Myocyte (in vitro differentiated cells): Measurements from ENCODE around the gene KREMEN1. TPM values are rescaled to one million over a fixed set of nuclear protein-coding genes. Genes with fewer than 3 reads are reported as not detected.
"Not testable (repeated sequence)": the region's sequence is repeated elsewhere in the genome, so short reads cannot be mapped to it uniquely, and the experiment has no call there.

Experiments used
- DNase-seq: peaks from one replicate; pipeline ENCODE4 v3.0.0-alpha.2; 2012; ENCODE audit warnings: low read depth
- polyA plus RNA-seq: library from polyadenylated mRNA; unstranded; fragments of >200 nt; gene quantifications from one replicate; pipeline ENCODE4 v1.2.1, GENCODE V29; 2012; ENCODE audit warnings: missing spikeins
- total RNA-seq: library from RNA; depleted of rRNA; stranded (reverse); fragments of >200 nt; gene quantifications from 2 replicates; pipeline ENCODE4 v1.2.3, GENCODE V29; 2014

Gene KREMEN1, protein sequence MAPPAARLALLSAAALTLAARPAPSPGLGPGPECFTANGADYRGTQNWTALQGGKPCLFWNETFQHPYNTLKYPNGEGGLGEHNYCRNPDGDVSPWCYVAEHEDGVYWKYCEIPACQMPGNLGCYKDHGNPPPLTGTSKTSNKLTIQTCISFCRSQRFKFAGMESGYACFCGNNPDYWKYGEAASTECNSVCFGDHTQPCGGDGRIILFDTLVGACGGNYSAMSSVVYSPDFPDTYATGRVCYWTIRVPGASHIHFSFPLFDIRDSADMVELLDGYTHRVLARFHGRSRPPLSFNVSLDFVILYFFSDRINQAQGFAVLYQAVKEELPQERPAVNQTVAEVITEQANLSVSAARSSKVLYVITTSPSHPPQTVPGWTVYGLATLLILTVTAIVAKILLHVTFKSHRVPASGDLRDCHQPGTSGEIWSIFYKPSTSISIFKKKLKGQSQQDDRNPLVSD
- total RNA-seq = 78.1 and 84.1 TPM in 2 replicates
- polyA plus RNA-seq = 34.6 TPM

DNA sequence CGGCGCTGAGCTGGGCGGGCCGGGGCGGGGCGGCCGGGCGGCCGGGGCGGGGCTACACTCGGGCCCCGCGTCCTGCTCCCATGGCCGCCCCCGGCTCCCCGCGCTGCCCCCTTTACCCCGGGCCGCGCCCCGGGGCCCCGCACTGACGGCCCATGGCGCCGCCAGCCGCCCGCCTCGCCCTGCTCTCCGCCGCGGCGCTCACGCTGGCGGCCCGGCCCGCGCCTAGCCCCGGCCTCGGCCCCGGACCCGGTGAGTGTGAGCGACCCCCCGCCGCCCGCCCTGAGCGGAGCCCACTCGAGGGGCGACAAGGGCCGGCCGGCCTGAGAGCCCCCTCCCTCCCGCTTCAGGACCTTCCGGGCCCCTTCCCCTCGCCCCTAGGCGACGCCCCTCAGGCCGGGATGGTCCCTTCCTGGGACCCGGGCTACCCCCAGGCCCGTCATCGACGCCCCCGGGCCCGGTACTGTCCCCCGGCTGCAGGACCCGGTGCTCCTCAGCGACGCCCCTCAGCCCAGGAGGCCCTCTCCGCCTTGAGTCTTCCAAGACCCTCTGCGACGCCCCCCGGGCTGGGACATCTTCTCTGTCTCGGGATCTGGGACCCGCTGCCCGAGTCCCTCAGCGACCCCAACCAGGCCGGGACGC is at the start of gene KREMEN1:
Gene KREMEN1 (plus strand): TSS at position 57 of the 639 bp plus-strand sequence. CDS start 96 bp downstream, at position 153.
- DNase-seq = no peak

DNA sequence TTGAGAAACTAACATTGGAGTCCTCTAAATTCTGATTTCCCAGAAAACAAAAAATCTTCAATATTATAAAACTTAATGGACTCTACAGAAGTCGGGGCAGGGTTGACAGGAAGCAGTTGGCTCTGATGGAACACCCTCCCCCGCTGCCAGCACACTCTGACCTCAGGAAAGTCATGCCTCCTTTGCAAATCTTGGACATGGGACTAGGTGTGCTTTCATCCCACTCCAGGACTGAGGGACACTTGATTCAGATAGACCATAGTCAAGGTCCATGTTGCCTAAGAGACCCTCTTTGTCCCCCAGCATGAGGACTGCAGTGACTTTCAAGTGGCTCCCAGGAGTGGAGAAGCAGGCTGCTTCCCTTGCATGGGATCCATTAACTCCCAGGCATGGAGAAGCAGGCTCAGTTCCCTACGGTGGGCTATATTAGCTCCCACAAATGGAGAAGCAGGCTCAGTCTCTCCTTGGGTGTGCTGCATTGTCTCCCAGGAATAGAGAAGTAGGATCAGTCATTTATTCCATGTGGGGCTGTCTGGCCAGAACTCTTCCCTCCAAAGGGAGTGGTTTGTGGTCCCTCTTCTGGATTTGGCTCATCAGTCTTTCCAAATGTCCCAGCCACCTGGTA is 49.6 kb upstream of the KREMEN1 start:
- no peak for DNase-seq

GRCh38 chr22:29026579-29026978 is 46.3 kb upstream of the KREMEN1 start:
- DNase-seq = no peak

DNA sequence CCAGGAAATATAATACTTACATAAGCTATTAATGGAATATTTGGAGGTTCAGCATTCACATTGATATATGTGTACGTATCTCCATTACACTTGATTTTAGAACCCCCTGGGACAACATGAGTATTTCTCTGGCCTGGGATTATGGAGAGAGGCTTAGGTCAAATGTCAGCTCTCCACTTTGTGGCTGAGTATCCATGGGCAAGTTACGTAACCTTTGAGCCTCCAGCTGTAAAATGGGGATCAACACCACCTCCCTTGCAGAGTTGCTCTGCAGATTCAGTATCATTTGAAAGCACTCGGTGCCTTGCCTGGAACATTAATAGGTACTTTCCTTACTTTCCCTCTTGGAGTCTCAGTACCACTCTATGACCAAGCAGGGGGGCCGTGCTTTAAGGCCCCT is 44.4 kb upstream of the KREMEN1 start:
- no peak for DNase-seq

DNA sequence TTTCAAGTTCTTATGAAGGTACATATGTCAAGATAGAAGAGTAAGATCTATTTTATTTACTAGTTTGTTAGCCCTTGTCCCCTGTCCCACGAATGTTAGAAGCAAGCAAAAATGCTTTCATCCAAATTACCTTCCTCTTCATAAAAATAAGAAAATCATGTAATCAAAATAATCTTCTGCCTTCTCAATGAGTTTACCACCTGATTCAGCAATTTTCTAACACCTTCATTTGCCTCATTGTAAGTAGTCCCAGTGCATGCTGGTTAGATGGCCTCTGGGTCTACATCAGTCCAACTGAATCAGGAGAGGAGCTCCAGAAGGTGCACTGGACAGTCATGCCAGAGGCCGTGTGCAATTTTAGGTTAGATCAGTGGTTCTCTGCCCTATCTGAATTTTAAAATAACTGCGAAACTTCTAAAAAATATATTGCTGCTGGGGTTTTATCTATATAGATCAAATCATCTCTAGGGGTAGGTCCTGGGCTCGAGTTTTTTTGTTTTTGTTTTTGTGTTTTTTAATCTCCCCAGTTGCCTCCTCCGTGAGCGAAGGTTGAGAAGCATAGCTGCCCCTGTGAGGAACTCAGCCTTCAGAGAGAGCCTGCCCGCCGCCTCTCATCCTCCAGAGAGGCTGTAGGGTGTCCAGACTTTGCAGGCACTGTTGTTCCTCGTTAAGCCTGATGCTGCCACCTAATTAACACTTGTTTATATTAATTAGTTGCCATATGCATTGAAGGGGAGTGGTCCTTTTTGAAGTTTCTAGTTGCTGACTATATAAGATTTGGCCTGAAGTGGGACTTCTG is 43.4 kb upstream of the KREMEN1 start:
- DNase-seq = no peak

GRCh38 chr22:29030016-29030617 is 42.7 kb upstream of the KREMEN1 start:
- no peak for DNase-seq

- DNase-seq = peak; percentile 92
Observed at GRCh38 chr22:29030618-29031226, 42.1 kb upstream of the KREMEN1 start.

- DNase-seq = peak; percentile 95
Observed at GRCh38 chr22:29031227-29032011, 41.4 kb upstream of the KREMEN1 start.

GRCh38 chr22:29032014-29032475 is 40.8 kb upstream of the KREMEN1 start:
- no peak for DNase-seq

DNA sequence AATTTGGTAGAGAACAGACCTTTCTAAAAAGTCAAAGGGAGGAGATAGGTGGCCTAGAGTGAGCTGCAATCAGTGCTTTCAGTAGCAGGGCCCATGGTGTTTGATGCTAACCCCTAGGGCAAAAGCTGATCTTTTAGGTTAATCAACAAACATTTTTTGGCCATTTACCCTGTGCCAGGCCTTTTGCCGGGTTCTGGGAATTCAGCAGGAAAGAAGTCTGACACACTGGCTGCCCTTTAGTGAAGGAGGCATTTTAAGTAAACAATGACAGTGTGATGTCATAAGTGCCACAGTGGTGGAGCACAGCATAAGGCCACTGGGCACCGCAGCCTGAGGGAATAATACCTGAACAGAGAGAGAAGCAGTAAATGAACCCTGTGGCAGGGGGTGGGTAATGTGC is 40.3 kb upstream of the KREMEN1 start:
- no peak for DNase-seq

DNA sequence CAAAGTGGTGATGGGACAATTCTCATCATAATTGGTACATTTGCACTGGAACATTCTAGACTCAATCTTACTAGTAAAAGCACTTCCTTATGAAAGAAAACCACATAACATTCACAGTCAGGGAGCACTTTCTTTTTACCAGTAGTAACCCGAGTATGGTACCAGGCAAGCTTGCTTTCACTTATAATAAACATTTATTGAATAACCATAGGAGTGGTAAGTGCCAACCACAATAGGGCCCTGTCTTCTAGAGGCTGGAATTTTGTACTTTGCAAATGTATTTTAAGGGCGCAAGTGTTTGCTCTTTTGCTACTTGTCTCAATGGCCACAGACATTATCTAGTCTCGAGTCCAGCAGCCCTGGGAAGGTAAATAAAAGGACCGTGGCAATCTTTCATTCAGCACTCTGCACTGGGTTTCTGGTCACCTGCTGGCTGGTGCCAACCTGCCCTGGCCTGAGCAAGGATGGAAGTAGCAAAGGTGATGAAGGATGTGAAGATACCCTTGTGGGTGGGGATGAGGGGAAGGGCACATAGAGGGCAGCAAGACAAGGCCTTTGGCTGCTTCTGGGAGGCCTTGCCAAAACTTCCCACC is 35.4 kb upstream of the KREMEN1 start:
- no peak for DNase-seq

GRCh38 chr22:29039148-29039547 is 33.7 kb upstream of the KREMEN1 start:
- no peak for DNase-seq

GRCh38 chr22:29039684-29040083 is 33.2 kb upstream of the KREMEN1 start:
- not testable (repeated sequence) for DNase-seq

GRCh38 chr22:29040385-29041275 is 32.2 kb upstream of the KREMEN1 start:
- peak; percentile 81 for DNase-seq

- DNase-seq = no peak
Observed at GRCh38 chr22:29041408-29041807, 31.4 kb upstream of the KREMEN1 start.

DNA sequence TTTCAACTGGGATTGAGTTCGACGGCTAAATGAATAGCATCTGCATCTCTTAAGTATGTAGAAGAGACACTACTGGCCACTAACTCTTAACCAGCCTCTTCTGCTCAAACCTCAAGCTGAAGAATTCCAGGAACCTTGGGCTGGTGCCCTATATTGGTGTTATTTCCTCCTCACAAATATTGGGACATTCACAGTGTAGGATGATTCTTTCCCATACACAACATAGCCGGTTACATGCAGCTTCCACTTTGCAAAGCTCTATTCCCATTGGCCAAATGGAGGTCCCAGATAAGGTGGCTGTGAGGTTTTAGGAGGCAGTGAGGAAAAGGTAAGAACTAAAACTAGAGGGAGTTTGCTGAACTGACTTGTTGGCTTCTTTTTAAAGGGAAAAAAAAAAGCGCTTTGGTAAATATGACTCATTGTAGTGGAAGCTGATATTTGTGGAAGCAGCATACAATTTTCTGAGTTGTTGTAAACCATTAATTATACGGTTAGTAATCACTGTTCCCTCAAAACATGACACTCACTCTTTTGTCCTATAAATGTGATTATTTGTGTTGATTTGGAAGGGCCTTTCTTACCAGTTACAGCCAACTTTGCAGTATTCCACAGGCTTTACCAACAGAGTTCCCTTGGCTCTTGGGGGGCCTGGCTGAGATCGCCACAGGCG is 28.8 kb upstream of the KREMEN1 start:
- no peak for DNase-seq

DNA sequence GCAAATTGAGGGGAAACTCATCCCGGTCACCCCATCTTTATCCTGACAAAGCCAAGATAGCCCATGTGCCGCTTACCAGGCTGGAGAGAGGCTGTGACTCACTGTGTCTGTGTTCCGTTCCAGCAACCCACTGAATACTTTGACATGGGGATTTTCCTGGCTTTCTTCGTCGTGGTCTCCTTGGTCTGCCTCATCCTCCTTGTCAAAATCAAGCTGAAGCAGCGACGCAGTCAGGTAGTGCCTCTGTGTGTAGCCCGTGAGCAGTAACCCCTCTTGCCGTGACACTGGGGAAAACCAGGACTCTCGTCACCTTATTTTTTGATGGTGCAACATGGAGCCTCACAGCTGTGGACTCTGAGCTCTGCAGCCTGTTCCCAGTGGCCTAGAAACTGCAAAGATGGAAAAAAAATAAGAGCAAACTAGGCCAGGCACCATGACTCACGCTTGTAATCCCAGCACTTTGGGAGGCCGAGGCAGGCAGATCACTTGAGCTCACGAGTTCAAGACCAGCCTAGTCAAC is 28.1 kb upstream of the KREMEN1 start:
- peak; percentile 71 for DNase-seq
